HG02588 (cell line): ENCODE results near the gene TMEM218.

Experiments used
- ATAC-seq: cut with Tn5 transposase; IDR thresholded peaks from one replicate; pipeline ENCODE4 v1.9.1; 2021; ENCODE audit warnings: mild to moderate bottlenecking, moderate library complexity; ENCODE audit not compliant: unreplicated experiment

Gene TMEM218

GRCh38 chr11:125076378-125076945, 35.0 kb downstream of the TMEM218 start:
- ATAC-seq: no peak

GRCh38 chr11:125075900-125076317, 35.5 kb downstream of the TMEM218 start:
- no peak for ATAC-seq

- ATAC-seq: no peak
These were observed 36.2 kb downstream of the TMEM218 start for GRCh38 chr11:125075242-125075625.

GRCh38 chr11:125074511-125075241, 36.8 kb downstream of the TMEM218 start:
- ATAC-seq: no peak

- ATAC-seq: no peak
These were observed 37.6 kb downstream of the TMEM218 start for GRCh38 chr11:125073616-125074483.

- ATAC-seq: no peak
These were observed 38.4 kb downstream of the TMEM218 start for GRCh38 chr11:125072961-125073590.

GRCh38 chr11:125072218-125072960, 39.0 kb downstream of the TMEM218 start:
- peak; percentile 78 for ATAC-seq

- ATAC-seq: no peak
These were observed 39.6 kb downstream of the TMEM218 start for GRCh38 chr11:125071846-125072217.

GRCh38 chr11:125071435-125071834, 40.0 kb downstream of the TMEM218 start:
- ATAC-seq: no peak

GRCh38 chr11:125070699-125071254, 40.6 kb downstream of the TMEM218 start:
- peak; percentile 65 for ATAC-seq

GRCh38 chr11:125069796-125070195, 41.6 kb downstream of the TMEM218 start:
- no peak for ATAC-seq

GRCh38 chr11:125069008-125069407, 42.4 kb downstream of the TMEM218 start:
- ATAC-seq: no peak

- ATAC-seq: no peak
These were observed 43.1 kb downstream of the TMEM218 start for GRCh38 chr11:125068368-125068767.

- ATAC-seq: no peak
These were observed 47.4 kb downstream of the TMEM218 start for GRCh38 chr11:125064070-125064469.

GRCh38 chr11:125063429-125064043, 47.9 kb downstream of the TMEM218 start:
- ATAC-seq: peak; percentile 23

- peak; percentile 91 for ATAC-seq
These were observed 48.4 kb downstream of the TMEM218 start, which contains the start of gene SLC37A2 for GRCh38 chr11:125062931-125063428. SLC37A2 (plus strand) TSS chr11:125063305; CDS start chr11:125063368, 63 bp downstream.

- peak; percentile 9 for ATAC-seq
These were observed 49.1 kb downstream of the TMEM218 start for GRCh38 chr11:125062218-125062930.

GRCh38 chr11:125061281-125061680, 50.1 kb downstream of the TMEM218 start:
- no peak for ATAC-seq

GRCh38 chr11:125057693-125058016, 53.8 kb downstream of the TMEM218 start:
- no peak for ATAC-seq
